ENCODE data around the gene CYTH1.

The CYTH1 gene

GRCh38 chr17:78653382-78653781 is 128.7 kb downstream of the CYTH1 start:
- no peak overlapping the region for H3K4me3 ChIP-seq (ENCODE audit: control insufficient read depth, low read depth, low read length)
- peak; percentile 63 for DNase-seq (ENCODE audit: low read depth)
- TF ChIP-seq CTCF (conservative IDR thresholded peaks at IDR 0.05; ENCODE audit: control insufficient read depth, insufficient read depth, low read depth, low read length), result no peak

- no peak for TF ChIP-seq CTCF (conservative IDR thresholded peaks at IDR 0.05; ENCODE audit: control insufficient read depth, insufficient read depth, low read depth, low read length)
- no peak for DNase-seq (ENCODE audit: low read depth)
- no peak overlapping the region for H3K4me3 ChIP-seq (ENCODE audit: control insufficient read depth, low read depth, low read length)
These were observed 129.2 kb downstream of the CYTH1 start for GRCh38 chr17:78652913-78653312.

GRCh38 chr17:78652024-78652423 is 130.0 kb downstream of the CYTH1 start:
- no peak for DNase-seq (ENCODE audit: low read depth)
- no peak for TF ChIP-seq CTCF (conservative IDR thresholded peaks at IDR 0.05; ENCODE audit: control insufficient read depth, insufficient read depth, low read depth, low read length)
- H3K4me3 ChIP-seq (ENCODE audit: control insufficient read depth, low read depth, low read length), result no peak overlapping the region

- TF ChIP-seq CTCF (conservative IDR thresholded peaks at IDR 0.05; ENCODE audit: control insufficient read depth, insufficient read depth, low read depth, low read length), result no peak
- no peak for DNase-seq (ENCODE audit: low read depth)
These were observed 130.5 kb downstream of the CYTH1 start for GRCh38 chr17:78651554-78651953.

GRCh38 chr17:78650093-78650715 is 131.9 kb downstream of the CYTH1 start:
- no peak for DNase-seq (ENCODE audit: low read depth)
- no peak for TF ChIP-seq CTCF (conservative IDR thresholded peaks at IDR 0.05; ENCODE audit: control insufficient read depth, insufficient read depth, low read depth, low read length)
- H3K4me3 ChIP-seq (ENCODE audit: control insufficient read depth, low read depth, low read length), result no peak overlapping the region

More at GRCh38 chr17:78651554-78651953, 130.5 kb downstream of the CYTH1 start:
- no peak overlapping the region for H3K4me3 ChIP-seq (ENCODE audit: control insufficient read depth, low read depth, low read length)

- no peak for TF ChIP-seq CTCF (conservative IDR thresholded peaks at IDR 0.05; ENCODE audit: control insufficient read depth, insufficient read depth, low read depth, low read length)
- DNase-seq (ENCODE audit: low read depth), result no peak
- H3K4me3 ChIP-seq (ENCODE audit: control insufficient read depth, low read depth, low read length), result no peak overlapping the region
These were observed 133.8 kb downstream of the CYTH1 start for GRCh38 chr17:78648293-78648692.

- DNase-seq (ENCODE audit: low read depth), result no peak
- TF ChIP-seq CTCF (conservative IDR thresholded peaks at IDR 0.05; ENCODE audit: control insufficient read depth, insufficient read depth, low read depth, low read length), result no peak
- no peak overlapping the region for H3K4me3 ChIP-seq (ENCODE audit: control insufficient read depth, low read depth, low read length)
These were observed 135.0 kb downstream of the CYTH1 start for GRCh38 chr17:78647032-78647431.
